GM23248 (cell line): Measurements from ENCODE around the gene HMGCL. TPM values are rescaled to one million over a fixed set of nuclear protein-coding genes. Genes with fewer than 3 reads are reported as not detected.

Source experiments
- DNase-seq: peaks from one replicate; pipeline ENCODE4 v3.0.0-alpha.2; 2015
- H2AFZ ChIP-seq: fragments of 200-600 bp; sonication (generic); 2 replicates; pipeline ENCODE4 v1.6.1; 2016; ENCODE audit warnings: antibody characterized with exemption
- H3F3A ChIP-seq: fragments of 200-600 bp; sonication (generic); 2 replicates; pipeline ENCODE4 v1.6.1; 2016; ENCODE audit warnings: mild to moderate bottlenecking, antibody characterized with exemption, mixed run types; ENCODE audit not compliant: insufficient read depth
- H3K27ac ChIP-seq: fragments of 200-600 bp; sonication (generic); 2 replicates; pipeline ENCODE4 v1.5.1; 2016; ENCODE audit warnings: mild to moderate bottlenecking
- H3K27me3 ChIP-seq: fragments of 200-600 bp; sonication (generic); replicated peaks from 2 replicates; pipeline ENCODE4 v1.6.1; 2016; ENCODE audit warnings: mild to moderate bottlenecking; ENCODE audit not compliant: insufficient read depth
- H3K36me3 ChIP-seq: fragments of 200-600 bp; sonication (generic); 2 replicates; pipeline ENCODE4 v1.6.1; 2016; ENCODE audit warnings: low read depth, mild to moderate bottlenecking
- H3K4me1 ChIP-seq: fragments of 200-600 bp; sonication (generic); 2 replicates; pipeline ENCODE4 v1.6.1; 2016; ENCODE audit warnings: mild to moderate bottlenecking; ENCODE audit not compliant: insufficient read depth
- H3K4me2 ChIP-seq: fragments of 200-600 bp; sonication (generic); one replicate; pipeline ENCODE4 v1.6.1; 2016; ENCODE audit warnings: mild to moderate bottlenecking; ENCODE audit not compliant: unreplicated experiment
- H3K4me3 ChIP-seq: fragments of 200-600 bp; sonication (generic); 2 replicates; pipeline ENCODE4 v1.5.1; 2016; ENCODE audit warnings: mild to moderate bottlenecking
- H3K79me2 ChIP-seq: fragments of 200-600 bp; sonication (generic); 2 replicates; pipeline ENCODE4 v1.6.1; 2016; ENCODE audit warnings: mild to moderate bottlenecking; ENCODE audit not compliant: insufficient read depth
- H3K9ac ChIP-seq: fragments of 200-600 bp; sonication (generic); 2 replicates; pipeline ENCODE4 v1.6.1; 2016; ENCODE audit warnings: mild to moderate bottlenecking
- H3K9me2 ChIP-seq: fragments of 200-600 bp; sonication (generic); 2 replicates; pipeline ENCODE4 v1.6.1; 2016; ENCODE audit warnings: mixed run types, mild to moderate bottlenecking, moderate library complexity; ENCODE audit not compliant: insufficient read depth
- H3K9me3 ChIP-seq: fragments of 200-600 bp; sonication (generic); one replicate; pipeline ENCODE4 v1.6.1; 2017; ENCODE audit warnings: low read depth
- H4K20me1 ChIP-seq: fragments of 200-600 bp; sonication (generic); 2 replicates; pipeline ENCODE4 v1.6.0; 2016; ENCODE audit not compliant: insufficient read depth
- EZH2 ChIP-seq: fragments of 200-600 bp; sonication (generic); IDR thresholded peaks from 2 replicates; pipeline ENCODE4 v1.6.1; 2018; ENCODE audit warnings: antibody characterized with exemption, mild to moderate bottlenecking; ENCODE audit not compliant: insufficient read depth, poor library complexity, severe bottlenecking
- EZH2phosphoT487 ChIP-seq: fragments of 200-600 bp; sonication (generic); IDR thresholded peaks from 2 replicates; pipeline ENCODE4 v1.6.1; 2018; ENCODE audit warnings: antibody characterized with exemption, moderate library complexity, mild to moderate bottlenecking, low read depth; ENCODE audit not compliant: insufficient read depth
- WGBS, 2 experiments: methylation state at CpG; one replicate each; pipeline ENCODE4 v1.1.6; 2015 to 2017; ENCODE audit warnings: low lambda C conversion rate in 2 of 2, low coverage in 1 of 2; ENCODE audit errors: missing lambda C conversion rate in 2 of 2; 5-methylcytosine and 5-hydroxymethylcytosine counted together
- in situ Hi-C: fragments of 300-500 bp; cut with MboI; formaldehyde crosslinking; loops from 2 replicates; pipeline ENCODE4 v1.15.0; 2020
- polyA plus RNA-seq: library from polyadenylated mRNA; unstranded; fragments of >200 nt; fragmentation: Nextera tagmentation; extraction: Ambion mirVana; gene quantifications from 2 replicates; pipeline ENCODE4 v1.2.1, GENCODE V29; 2016
- total RNA-seq: library from RNA; depleted of rRNA; stranded (reverse); fragments of >200 nt; shearing (Covaris generic); gene quantifications from 2 replicates; pipeline ENCODE4 v1.2.3, GENCODE V29; 2014

The HMGCL gene
- total and polyA plus RNA-seq, 2 experiments from 2014 or later, result 49.3 to 50.8 TPM

GRCh38 chr1:23792151-23792945, 32.9 kb downstream of the HMGCL start:
- Histone ChIP-seq H3K4me3 (peak overlapping the region; percentile 97), H3K79me2 (peaks cover 38% of the 10 kb centered on the region), H3K27me3 (no peaks in the 10 kb centered on the region), H3K4me1 (peaks cover 10% of the 10 kb centered on the region), H3K9ac (peak overlapping the region; percentile 85), H3F3A (peaks cover 24% of the 10 kb centered on the region), H3K4me2 (peak overlapping the region; percentile 88), H4K20me1 (no peaks in the 10 kb centered on the region), H3K9me3 (no peaks in the 10 kb centered on the region), H3K9me2 (no peaks in the 10 kb centered on the region), H3K27ac (no peak overlapping the region), H3K36me3 (peaks cover 6% of the 10 kb centered on the region; the same call in 1 of the 2 replicates), H2AFZ (no peak overlapping the region)
- TF ChIP-seq EZH2 (no peak), EZH2phosphoT487 (no peak)
- 52 to 63% methylated on average over 18 to 19 of the region's 19 CpGs for WGBS, 2 experiments
- DNase-seq, result peak; percentile 36
- in situ Hi-C loops, result no loop called here

GRCh38 chr1:23791516-23792047, 33.6 kb downstream of the HMGCL start:
- Histone ChIP-seq H3K9me2 (no peaks in the 10 kb centered on the region), H3F3A (peaks cover 24% of the 10 kb centered on the region), H3K27ac (no peak overlapping the region), H3K36me3 (peaks cover 13% of the 10 kb centered on the region; the same call in 1 of the 2 replicates), H2AFZ (peak overlapping the region; percentile 85), H3K4me2 (peak overlapping the region; percentile 88), H3K79me2 (peaks cover 38% of the 10 kb centered on the region), H3K9ac (peak overlapping the region; percentile 85), H4K20me1 (no peaks in the 10 kb centered on the region), H3K9me3 (no peaks in the 10 kb centered on the region), H3K4me3 (peak overlapping the region; percentile 97), H3K4me1 (peaks cover 10% of the 10 kb centered on the region), H3K27me3 (no peaks in the 10 kb centered on the region)
- no peak for TF ChIP-seq EZH2phosphoT487
- 1 to 3% methylated on average over 14 to 15 of the region's 15 CpGs for WGBS, 2 experiments
- peak; percentile 55 for DNase-seq
- in situ Hi-C loops, result no loop called here

GRCh38 chr1:23790696-23791515, 34.3 kb downstream of the HMGCL start, which contains the start of gene LYPLA2:
TSS of gene LYPLA2 (plus strand) at chr1:23791145. CDS start at chr1:23792683, 1,538 bp downstream.
- TF ChIP-seq EZH2phosphoT487 (no peak), EZH2 (no peak)
- no peaks in the 10 kb centered on the region for H4K20me1 ChIP-seq
- DNase-seq, result peak; percentile 98
- peaks cover 24% of the 10 kb centered on the region for H3F3A ChIP-seq
- H3K9ac ChIP-seq, result peak within 1 kb of the TSS; percentile 85
- peaks cover 17% of the 10 kb centered on the region for H3K36me3 ChIP-seq
- in situ Hi-C loops, result no loop called here
- no peaks in the 10 kb centered on the region for H3K27me3 ChIP-seq
- peak within 1 kb of the TSS; percentile 62 for H3K27ac ChIP-seq
- H3K9me2 ChIP-seq, result no peaks in the 10 kb centered on the region
- H3K4me1 ChIP-seq, result peaks cover 10% of the 10 kb centered on the region
- no peaks in the 10 kb centered on the region for H3K9me3 ChIP-seq
- 2% methylated on average over 36 to 47 of the region's 47 CpGs for WGBS, 2 experiments
- peaks cover 38% of the 10 kb centered on the region for H3K79me2 ChIP-seq
- peak within 1 kb of the TSS; percentile 94 for H3K4me2 ChIP-seq
- peak within 1 kb of the TSS; percentile 97 for H3K4me3 ChIP-seq
- H2AFZ ChIP-seq, result peak within 1 kb of the TSS; percentile 85

- H3K4me2 ChIP-seq, result no peak overlapping the region
- no peak overlapping the region for H3K9ac ChIP-seq
- no peak overlapping the region for H3K4me3 ChIP-seq
- in situ Hi-C loops, result no loop called here
- TF ChIP-seq EZH2phosphoT487 (no peak), EZH2 (no peak)
- H3F3A ChIP-seq, result peaks cover 24% of the 10 kb centered on the region
- H2AFZ ChIP-seq, result no peak overlapping the region
- no peaks in the 10 kb centered on the region for H4K20me1 ChIP-seq
- no peaks in the 10 kb centered on the region for H3K9me3 ChIP-seq
- H3K27ac ChIP-seq, result no peak overlapping the region
- WGBS, 2 experiments, result 94 to 100% methylated on average over 3 of the region's 3 CpGs
- H3K36me3 ChIP-seq, result peaks cover 25% of the 10 kb centered on the region
- H3K27me3 ChIP-seq, result no peaks in the 10 kb centered on the region
- peaks cover 49% of the 10 kb centered on the region for H3K79me2 ChIP-seq
- DNase-seq, result no peak
- H3K4me1 ChIP-seq, result peaks cover 10% of the 10 kb centered on the region
- H3K9me2 ChIP-seq, result no peaks in the 10 kb centered on the region
These were observed 36.5 kb downstream of the HMGCL start for GRCh38 chr1:23788695-23789094.
